Mesodermal cell (in vitro differentiated cells): Measurements from ENCODE around the gene PANK4. TPM values are rescaled to one million over a fixed set of nuclear protein-coding genes. Genes with fewer than 3 reads are reported as not detected.
"Not testable (repeated sequence)": the region's sequence is repeated elsewhere in the genome, so short reads cannot be mapped to it uniquely, and the experiment has no call there.

ENCODE experiments used
- H3K27ac ChIP-seq: 2 replicates; pipeline ENCODE4 v1.7.0; 2013; ENCODE audit warnings: mild to moderate bottlenecking, low read depth, low read length, moderate library complexity; ENCODE audit not compliant: severe bottlenecking
- H3K36me3 ChIP-seq: 2 replicates; pipeline ENCODE4 v1.7.1; 2013; ENCODE audit warnings: mild to moderate bottlenecking, low read length, moderate library complexity; ENCODE audit not compliant: control insufficient read depth, insufficient read depth
- H3K4me1 ChIP-seq: one replicate; pipeline ENCODE4 v1.7.1; 2013; ENCODE audit warnings: mild to moderate bottlenecking, low read length; ENCODE audit not compliant: insufficient read depth, control insufficient read depth, poor library complexity, severe bottlenecking
- H3K4me3 ChIP-seq: 2 replicates; pipeline ENCODE4 v1.7.0; 2013; ENCODE audit warnings: low read length, control low read depth, mild to moderate bottlenecking; ENCODE audit not compliant: insufficient read depth, poor library complexity, severe bottlenecking; ENCODE audit errors: extremely low read depth
- H3K9me3 ChIP-seq: 2 replicates; pipeline ENCODE4 v1.7.1; 2013; ENCODE audit warnings: mild to moderate bottlenecking, low read length, moderate library complexity; ENCODE audit not compliant: control insufficient read depth
- WGBS, 2 experiments: methylation state at CpG; one replicate each; pipeline ENCODE4 v1.1.5; 2013; ENCODE audit warnings: missing lambda C conversion rate in 2 of 2; ENCODE audit not compliant: insufficient coverage in 2 of 2; 5-methylcytosine and 5-hydroxymethylcytosine counted together
- polyA plus RNA-seq, 2 experiments: library from polyadenylated mRNA; stranded (reverse); fragments of 50-300 nt; gene quantifications; one replicate each; pipeline ENCODE4 v1.2.3, GENCODE V29; 2013

The PANK4 gene
- polyA plus RNA-seq (2013, experiment 1 of 2) = 34.3 TPM
- 27.7 TPM for polyA plus RNA-seq (2013, experiment 2 of 2)

DNA sequence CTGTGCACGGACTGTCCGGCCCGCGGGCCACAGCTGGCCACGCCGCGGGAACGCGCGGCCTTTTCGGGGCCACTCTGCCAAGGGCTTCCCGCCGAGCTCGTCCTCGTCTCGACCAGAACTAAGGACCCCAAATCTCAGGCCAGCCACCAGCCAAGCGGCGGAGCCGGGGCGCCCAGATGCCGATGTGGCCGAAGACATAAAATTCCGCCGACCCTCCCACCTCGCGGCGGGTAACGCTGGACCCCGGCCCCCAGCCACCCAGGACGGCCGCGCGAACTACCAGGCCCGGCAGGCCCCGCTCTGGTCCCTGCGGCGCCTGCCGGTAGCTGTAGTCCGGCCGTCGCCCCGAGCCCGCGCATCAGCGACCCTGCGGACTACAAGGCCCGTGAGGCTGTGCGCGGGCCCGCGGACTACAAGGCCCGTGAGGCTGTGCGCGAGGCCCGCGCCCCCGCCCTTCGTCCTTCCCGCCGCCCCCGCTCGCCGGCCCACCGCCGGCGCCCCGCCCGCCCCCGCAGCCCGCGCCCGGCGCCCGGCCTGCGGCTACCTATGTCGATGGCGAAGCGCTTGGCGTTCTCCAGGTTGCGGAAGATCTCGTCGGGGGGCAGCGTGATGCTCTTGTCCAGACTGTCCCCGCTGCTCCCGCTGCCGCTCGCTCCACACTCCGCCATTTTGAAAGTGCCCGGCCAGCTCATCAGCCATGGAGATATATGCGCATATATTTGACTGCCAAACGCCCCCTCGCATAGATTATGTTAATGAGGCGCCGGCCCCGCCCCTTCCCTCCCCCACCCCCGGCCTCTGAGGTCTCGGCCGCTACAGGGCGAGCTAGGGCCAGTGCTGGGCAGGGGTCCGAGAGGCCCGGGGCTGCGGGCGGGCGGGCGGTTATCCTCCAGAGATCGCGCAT, at the start of gene PANK4:
Gene PANK4, minus strand, starts transcription at position 677 of the 904 bp plus-strand sequence. Its CDS starts 9 bp downstream, at position 668.
- peak within 1 kb of the TSS; percentile 90 for H3K4me3 ChIP-seq
- peaks cover 40% of the 10 kb centered on the region for H3K4me1 ChIP-seq
- H3K36me3 ChIP-seq = peaks cover 24% of the 10 kb centered on the region
- WGBS, 2 experiments = 0% methylated on average over 78 to 101 of the region's 107 CpGs
- peak within 1 kb of the TSS; percentile 87 for H3K27ac ChIP-seq
- no peaks in the 10 kb centered on the region for H3K9me3 ChIP-seq

GRCh38 chr1:2574350-2574749, 48.0 kb upstream of the PANK4 start:
- no peak overlapping the region for H3K27ac ChIP-seq
- no peak overlapping the region for H3K4me3 ChIP-seq
- H3K4me1 ChIP-seq = peaks cover 13% of the 10 kb centered on the region
- peaks cover 8% of the 10 kb centered on the region for H3K9me3 ChIP-seq
- no peaks in the 10 kb centered on the region for H3K36me3 ChIP-seq
- WGBS, 2 experiments = 88 to 93% methylated on average over 7 to 8 of the region's 9 CpGs

- no peak overlapping the region for H3K27ac ChIP-seq
- no peak overlapping the region for H3K4me3 ChIP-seq
- H3K4me1 ChIP-seq = peaks cover 11% of the 10 kb centered on the region
- peaks cover 8% of the 10 kb centered on the region for H3K9me3 ChIP-seq
- WGBS, 2 experiments = 94% methylated on average over 7 to 8 of the region's 8 CpGs
- H3K36me3 ChIP-seq = no peaks in the 10 kb centered on the region
Observed at GRCh38 chr1:2573250-2573920, 47.0 kb upstream of the PANK4 start.

GRCh38 chr1:2571348-2571747, 45.0 kb upstream of the PANK4 start:
- no peaks in the 10 kb centered on the region for H3K36me3 ChIP-seq
- H3K9me3 ChIP-seq = peaks cover 8% of the 10 kb centered on the region
- no peak overlapping the region for H3K4me3 ChIP-seq
- 96 to 99% methylated on average over 7 to 9 of the region's 9 CpGs for WGBS, 2 experiments
- peaks cover under 1% of the 10 kb centered on the region for H3K4me1 ChIP-seq
- H3K27ac ChIP-seq = no peak overlapping the region

DNA sequence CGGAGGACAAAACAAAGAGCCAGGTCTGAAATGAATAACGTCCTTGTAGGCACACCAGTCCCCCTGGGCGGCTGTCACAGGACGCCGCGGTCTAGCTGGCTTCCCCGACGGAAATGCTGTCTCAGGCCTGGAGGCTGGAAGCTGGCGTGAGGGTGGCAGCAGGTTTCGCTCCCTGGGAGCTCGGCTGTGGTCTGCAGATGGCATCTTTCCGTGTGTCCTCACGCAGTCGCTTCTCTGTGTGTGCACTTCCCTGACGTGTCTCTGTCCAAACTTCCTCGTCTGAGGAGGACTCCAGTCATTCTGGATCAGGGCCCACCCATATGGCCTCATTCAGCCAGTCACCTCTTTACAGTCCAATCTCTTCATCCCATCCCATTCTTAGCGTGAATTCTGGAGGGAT, 43.9 kb upstream of the PANK4 start:
- Histone ChIP-seq H3K4me3 (no peak overlapping the region), H3K27ac (no peak overlapping the region), H3K9me3 (peaks cover 8% of the 10 kb centered on the region), H3K4me1 (peaks cover 5% of the 10 kb centered on the region), H3K36me3 (no peaks in the 10 kb centered on the region)
- WGBS, 2 experiments = 94 to 96% methylated on average over 16 to 17 of the region's 17 CpGs

DNA sequence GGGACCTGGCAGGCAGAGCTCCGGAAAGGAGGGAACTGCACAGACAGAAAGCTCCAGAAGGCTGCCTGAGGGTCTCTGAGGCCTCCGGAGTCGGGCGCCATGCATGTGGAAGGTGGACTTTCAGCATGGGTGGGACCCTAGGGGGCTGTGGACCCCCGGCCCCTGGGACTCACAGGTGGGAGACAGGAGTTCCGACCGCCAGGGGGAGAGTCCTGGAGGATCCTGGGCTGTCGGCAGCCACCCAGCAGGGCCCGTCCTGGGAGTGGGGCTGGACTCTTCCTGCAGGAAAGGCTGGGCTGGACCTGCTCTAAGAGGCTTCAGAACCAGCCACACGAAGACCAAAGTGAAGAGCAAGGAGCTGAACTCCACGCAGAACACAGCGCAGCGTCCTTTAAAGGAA, 43.3 kb upstream of the PANK4 start:
- H3K27ac ChIP-seq, H3K4me3 ChIP-seq, H3K9me3 ChIP-seq, H3K36me3 ChIP-seq, H3K4me1 ChIP-seq: not testable (repeated sequence)
- WGBS, 2 experiments = 88 to 94% methylated on average over 11 to 12 of the region's 13 CpGs

DNA sequence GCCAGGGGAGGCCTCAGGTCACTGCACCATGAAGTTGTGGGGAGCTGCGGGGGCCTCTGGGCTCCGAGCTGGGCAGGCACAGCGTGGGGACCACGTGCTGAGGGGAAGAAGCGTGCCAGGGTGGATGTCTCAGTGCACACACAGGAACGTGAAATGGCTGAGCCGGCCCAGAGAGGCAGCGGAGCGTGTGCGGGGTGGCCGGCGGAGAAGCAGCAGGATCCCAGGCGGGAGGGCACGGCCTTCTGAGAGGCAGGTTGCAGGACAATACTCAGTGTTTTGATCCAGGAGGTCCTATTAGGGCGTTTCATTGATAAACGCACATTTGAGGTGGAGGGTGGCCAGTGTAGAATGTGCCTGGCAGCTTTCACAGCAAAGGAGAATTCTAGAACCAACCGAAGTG, 42.7 kb upstream of the PANK4 start:
- H3K27ac ChIP-seq = no peak overlapping the region
- peaks cover 5% of the 10 kb centered on the region for H3K4me1 ChIP-seq
- H3K9me3 ChIP-seq = peaks cover 8% of the 10 kb centered on the region
- WGBS, 2 experiments = 92 to 95% methylated on average over 13 to 14 of the region's 17 CpGs
- H3K4me3 ChIP-seq = no peak overlapping the region
- no peaks in the 10 kb centered on the region for H3K36me3 ChIP-seq

DNA sequence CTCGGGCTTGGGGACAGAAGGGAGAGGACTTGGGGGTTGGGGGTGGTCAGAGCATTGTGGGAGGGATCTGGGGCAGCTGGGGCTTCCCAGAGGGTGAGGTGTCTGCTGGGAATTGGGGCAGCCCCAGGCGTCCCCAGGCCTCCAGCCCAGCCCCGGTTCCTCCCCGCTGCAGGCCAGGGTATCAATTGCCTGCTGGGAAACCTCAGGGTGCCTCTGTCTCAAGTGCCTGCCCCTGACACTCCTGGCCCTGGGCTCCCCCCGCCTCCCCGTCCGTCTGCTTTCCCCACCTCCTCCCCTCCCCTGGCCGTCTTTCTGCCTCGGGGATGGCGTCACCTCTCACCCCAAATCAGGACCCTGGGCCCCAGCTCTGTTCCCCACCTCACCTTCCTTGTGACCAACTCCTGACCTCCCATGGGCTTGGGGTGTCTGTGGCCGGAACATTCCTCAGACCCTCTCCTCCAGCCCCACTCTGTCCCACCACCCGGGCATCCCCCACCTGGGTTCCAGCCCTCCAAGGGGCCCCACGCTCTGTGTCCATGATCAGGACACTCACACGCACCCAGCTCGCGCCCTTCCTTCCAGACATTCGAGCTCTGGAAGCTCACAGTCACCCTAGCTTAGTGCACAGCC, 41.9 kb upstream of the PANK4 start:
- not testable (repeated sequence) for H3K27ac ChIP-seq, H3K9me3 ChIP-seq, H3K4me3 ChIP-seq, H3K4me1 ChIP-seq, H3K36me3 ChIP-seq
- WGBS, 2 experiments = 56 to 79% methylated on average over 2 to 3 of the region's 17 CpGs

- WGBS, 2 experiments = 93 to 96% methylated on average over 9 to 14 of the region's 16 CpGs
- no peak overlapping the region for H3K27ac ChIP-seq
Observed at GRCh38 chr1:2567083-2567679, 40.8 kb upstream of the PANK4 start.

More at GRCh38 chr1:2567083-2567679, 40.8 kb upstream of the PANK4 start:
- no peaks in the 10 kb centered on the region for H3K9me3 ChIP-seq
- no peaks in the 10 kb centered on the region for H3K36me3 ChIP-seq
- H3K4me3 ChIP-seq = no peak overlapping the region
- peaks cover 5% of the 10 kb centered on the region for H3K4me1 ChIP-seq
